Neural cell (in vitro differentiated cells): ENCODE data around the gene PDE8B.

ENCODE experiments used
- EP300 ChIP-seq: fragments of 450-650 bp; conservative IDR thresholded peaks from 2 replicates; pipeline ENCODE4 v1.6.1; 2014; ENCODE audit warnings: antibody characterized with exemption, mild to moderate bottlenecking, moderate library complexity; ENCODE audit not compliant: poor library complexity, severe bottlenecking
- EZH2 ChIP-seq: fragments of 200-600, 300-800 bp; shearing (Covaris generic), sonication (generic); IDR thresholded peaks from 2 replicates; pipeline ENCODE4 v1.6.1; 2014; ENCODE audit warnings: antibody characterized with exemption, low read length, borderline replicate concordance, mild to moderate bottlenecking; ENCODE audit not compliant: insufficient read depth, poor library complexity, severe bottlenecking
- MXI1 ChIP-seq: fragments of 450-650 bp; conservative IDR thresholded peaks from 2 replicates; pipeline ENCODE4 v1.6.1; 2014; ENCODE audit warnings: antibody characterized with exemption, mild to moderate bottlenecking; ENCODE audit not compliant: poor library complexity, severe bottlenecking
- POLR2AphosphoS5 ChIP-seq: IDR thresholded peaks from 2 replicates; pipeline ENCODE4 v1.6.1; 2012
- RAD21 ChIP-seq: fragments of 450-650 bp; conservative IDR thresholded peaks from 2 replicates; pipeline ENCODE4 v1.6.1; 2014; ENCODE audit warnings: antibody characterized with exemption, mild to moderate bottlenecking, moderate library complexity
- SMC3 ChIP-seq: fragments of 450-650 bp; conservative IDR thresholded peaks from 2 replicates; pipeline ENCODE4 v1.6.1; 2014; ENCODE audit warnings: antibody characterized with exemption, mild to moderate bottlenecking, moderate library complexity; ENCODE audit not compliant: poor library complexity
- TF ChIP-seq, protein P1 (sequence below): fragments of 450-650 bp; IDR thresholded peaks from 2 replicates; pipeline ENCODE4 v1.5.1; 2014; ENCODE audit warnings: antibody characterized with exemption, mild to moderate bottlenecking, moderate library complexity; ENCODE audit not compliant: poor library complexity, severe bottlenecking

DNA sequence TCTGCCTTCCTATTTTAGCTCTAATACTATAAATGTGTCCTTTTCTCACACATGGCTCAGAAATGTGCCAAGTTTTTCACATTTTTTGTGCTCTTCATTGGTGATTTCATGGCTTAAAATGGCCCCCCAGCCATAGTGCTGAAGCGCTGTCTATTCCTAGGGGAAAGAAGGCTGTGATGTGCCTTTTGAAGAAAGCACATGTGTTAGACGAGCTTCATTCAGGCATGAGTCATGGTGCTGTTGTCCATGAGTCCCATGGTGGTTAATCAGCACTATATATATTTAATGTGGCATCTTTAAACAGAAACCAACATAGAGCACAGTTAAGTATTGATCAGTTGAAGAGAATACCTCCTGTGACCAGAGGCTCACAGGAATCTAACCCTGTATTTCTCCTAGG is 55.8 kb downstream of the PDE8B start:
- TF ChIP-seq RAD21 (no peak), EP300 (no peak), SMC3 (no peak), MXI1 (no peak), EZH2 (no peak), POLR2AphosphoS5 (no peak)
- TF ChIP-seq, protein P1, sequence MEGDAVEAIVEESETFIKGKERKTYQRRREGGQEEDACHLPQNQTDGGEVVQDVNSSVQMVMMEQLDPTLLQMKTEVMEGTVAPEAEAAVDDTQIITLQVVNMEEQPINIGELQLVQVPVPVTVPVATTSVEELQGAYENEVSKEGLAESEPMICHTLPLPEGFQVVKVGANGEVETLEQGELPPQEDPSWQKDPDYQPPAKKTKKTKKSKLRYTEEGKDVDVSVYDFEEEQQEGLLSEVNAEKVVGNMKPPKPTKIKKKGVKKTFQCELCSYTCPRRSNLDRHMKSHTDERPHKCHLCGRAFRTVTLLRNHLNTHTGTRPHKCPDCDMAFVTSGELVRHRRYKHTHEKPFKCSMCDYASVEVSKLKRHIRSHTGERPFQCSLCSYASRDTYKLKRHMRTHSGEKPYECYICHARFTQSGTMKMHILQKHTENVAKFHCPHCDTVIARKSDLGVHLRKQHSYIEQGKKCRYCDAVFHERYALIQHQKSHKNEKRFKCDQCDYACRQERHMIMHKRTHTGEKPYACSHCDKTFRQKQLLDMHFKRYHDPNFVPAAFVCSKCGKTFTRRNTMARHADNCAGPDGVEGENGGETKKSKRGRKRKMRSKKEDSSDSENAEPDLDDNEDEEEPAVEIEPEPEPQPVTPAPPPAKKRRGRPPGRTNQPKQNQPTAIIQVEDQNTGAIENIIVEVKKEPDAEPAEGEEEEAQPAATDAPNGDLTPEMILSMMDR, result no peak
